Neural progenitor cell (in vitro differentiated cells): ENCODE data around the gene UHRF1.
"Not testable (repeated sequence)": the region's sequence is repeated elsewhere in the genome, so short reads cannot be mapped to it uniquely, and the experiment has no call there.

Experiments used
- EZH2 ChIP-seq: fragments of 200-600 bp; sonication (generic); IDR thresholded peaks from 2 replicates; pipeline ENCODE4 v1.6.1; 2017; ENCODE audit warnings: antibody characterized with exemption, mild to moderate bottlenecking, moderate library complexity
- TF ChIP-seq, protein P1 (sequence below): fragments of 200-600 bp; sonication (generic); IDR thresholded peaks from 2 replicates; pipeline ENCODE4 v1.5.1; 2017; ENCODE audit warnings: antibody characterized with exemption, mild to moderate bottlenecking

DNA sequence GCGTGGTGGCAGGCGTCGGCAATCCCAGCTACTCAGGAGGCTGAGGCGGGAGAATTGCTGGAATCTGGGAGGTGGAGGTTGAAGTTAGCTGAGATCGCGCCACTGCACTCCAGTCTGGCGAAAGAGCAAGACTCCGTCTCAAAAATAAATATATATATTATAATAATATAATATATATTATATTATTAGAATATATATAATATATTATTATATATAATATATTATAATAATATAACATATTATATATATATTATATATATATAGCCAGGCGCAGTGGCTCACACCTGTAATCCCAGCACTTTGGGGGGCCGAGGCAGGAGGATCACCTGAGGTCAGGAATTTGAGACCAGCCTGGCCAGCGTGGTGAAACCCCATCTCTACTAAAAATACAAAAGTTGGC is 16.3 kb upstream of the UHRF1 start:
- TF ChIP-seq, protein P1, sequence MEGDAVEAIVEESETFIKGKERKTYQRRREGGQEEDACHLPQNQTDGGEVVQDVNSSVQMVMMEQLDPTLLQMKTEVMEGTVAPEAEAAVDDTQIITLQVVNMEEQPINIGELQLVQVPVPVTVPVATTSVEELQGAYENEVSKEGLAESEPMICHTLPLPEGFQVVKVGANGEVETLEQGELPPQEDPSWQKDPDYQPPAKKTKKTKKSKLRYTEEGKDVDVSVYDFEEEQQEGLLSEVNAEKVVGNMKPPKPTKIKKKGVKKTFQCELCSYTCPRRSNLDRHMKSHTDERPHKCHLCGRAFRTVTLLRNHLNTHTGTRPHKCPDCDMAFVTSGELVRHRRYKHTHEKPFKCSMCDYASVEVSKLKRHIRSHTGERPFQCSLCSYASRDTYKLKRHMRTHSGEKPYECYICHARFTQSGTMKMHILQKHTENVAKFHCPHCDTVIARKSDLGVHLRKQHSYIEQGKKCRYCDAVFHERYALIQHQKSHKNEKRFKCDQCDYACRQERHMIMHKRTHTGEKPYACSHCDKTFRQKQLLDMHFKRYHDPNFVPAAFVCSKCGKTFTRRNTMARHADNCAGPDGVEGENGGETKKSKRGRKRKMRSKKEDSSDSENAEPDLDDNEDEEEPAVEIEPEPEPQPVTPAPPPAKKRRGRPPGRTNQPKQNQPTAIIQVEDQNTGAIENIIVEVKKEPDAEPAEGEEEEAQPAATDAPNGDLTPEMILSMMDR = not testable (repeated sequence)
- TF ChIP-seq EZH2 = not testable (repeated sequence)
